ENCODE data around the gene SRSF3. TPM values are rescaled to one million over a fixed set of nuclear protein-coding genes. Genes with fewer than 3 reads are reported as not detected.
"Not testable (repeated sequence)": the region's sequence is repeated elsewhere in the genome, so short reads cannot be mapped to it uniquely, and the experiment has no call there.

The SRSF3 gene
- total RNA-seq, 1 donor from 2014 or later, result 477 TPM

DNA sequence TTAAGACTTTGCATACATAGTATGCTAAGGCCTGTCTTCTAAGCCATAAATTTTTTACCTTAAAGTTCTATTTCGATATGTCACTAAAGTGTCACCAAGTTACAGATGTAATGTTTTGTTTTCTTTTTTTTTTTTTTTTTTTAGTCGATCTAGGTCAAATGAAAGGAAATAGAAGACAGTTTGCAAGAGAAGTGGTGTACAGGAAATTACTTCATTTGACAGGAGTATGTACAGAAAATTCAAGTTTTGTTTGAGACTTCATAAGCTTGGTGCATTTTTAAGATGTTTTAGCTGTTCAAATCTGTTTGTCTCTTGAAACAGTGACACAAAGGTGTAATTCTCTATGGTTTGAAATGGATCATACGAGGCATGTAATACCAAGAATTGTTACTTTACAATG lies 7.7 kb downstream of the SRSF3 start:
- intact Hi-C loops (cut with micrococcal nuclease), result not testable (repeated sequence)

DNA sequence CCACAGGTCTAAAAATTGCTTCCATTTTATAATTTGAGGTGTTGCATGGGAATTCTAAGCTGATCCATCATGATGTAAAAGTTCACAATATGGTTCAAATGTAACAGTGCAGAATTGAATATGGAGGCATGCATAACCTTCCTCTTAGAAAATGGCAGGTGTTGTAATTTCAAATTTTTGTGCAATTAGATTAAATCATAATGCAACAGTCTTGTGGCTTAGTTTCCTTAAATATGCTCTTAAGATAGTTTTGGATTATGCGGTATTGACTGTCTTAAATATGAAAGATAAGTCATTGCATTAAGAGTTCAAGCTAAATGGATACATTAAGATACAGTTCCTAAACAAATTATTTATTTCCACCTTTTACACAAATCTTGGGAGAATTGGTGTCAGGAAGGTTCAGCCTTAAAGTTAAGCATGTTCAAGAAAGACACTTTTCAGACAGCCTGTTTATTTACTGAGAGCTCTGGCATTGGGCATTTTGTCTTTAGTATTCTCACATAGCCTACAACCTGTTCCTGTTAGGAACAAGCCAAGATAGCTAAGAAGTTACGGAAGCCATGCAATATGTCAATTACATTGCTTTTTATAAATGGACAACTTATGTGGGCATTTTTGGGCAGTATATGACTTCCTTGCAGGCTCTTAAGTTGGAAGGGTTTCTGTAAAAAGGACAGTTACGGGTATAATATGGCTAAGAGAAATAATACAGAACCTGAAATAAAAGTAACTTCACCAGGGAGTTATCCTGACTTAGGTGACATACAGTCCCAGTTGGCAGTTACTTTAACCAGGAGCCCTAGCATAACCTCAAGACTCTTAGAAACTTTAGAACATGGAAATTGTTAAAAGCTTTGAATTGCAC lies 9.3 kb downstream of the SRSF3 start:
- intact Hi-C loops (cut with micrococcal nuclease), result no loop called here

GRCh38 chr6:36604090-36605060 lies 10.2 kb downstream of the SRSF3 start:
- intact Hi-C loops (cut with micrococcal nuclease), result no loop called here

DNA sequence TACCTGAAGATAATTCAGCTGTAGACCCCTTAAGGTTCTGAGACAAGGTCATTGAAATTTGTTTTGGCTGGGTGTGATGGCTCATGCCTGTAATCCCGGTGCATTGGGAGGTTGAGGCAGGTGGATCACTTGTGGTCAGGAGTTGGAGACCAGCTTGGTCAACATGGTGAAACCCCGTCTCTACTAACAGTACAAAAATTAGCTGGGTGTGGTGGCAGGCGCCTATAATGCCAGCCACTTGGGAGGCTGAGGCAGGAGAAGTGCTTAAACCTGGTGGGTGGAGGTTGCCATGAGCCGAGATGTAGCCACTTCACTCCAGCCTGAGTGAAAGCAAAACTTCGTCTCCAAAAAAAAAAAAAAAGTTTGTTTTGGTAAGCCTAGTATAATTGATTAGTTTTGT lies 11.0 kb downstream of the SRSF3 start:
- intact Hi-C loops (cut with micrococcal nuclease), result no loop called here

DNA sequence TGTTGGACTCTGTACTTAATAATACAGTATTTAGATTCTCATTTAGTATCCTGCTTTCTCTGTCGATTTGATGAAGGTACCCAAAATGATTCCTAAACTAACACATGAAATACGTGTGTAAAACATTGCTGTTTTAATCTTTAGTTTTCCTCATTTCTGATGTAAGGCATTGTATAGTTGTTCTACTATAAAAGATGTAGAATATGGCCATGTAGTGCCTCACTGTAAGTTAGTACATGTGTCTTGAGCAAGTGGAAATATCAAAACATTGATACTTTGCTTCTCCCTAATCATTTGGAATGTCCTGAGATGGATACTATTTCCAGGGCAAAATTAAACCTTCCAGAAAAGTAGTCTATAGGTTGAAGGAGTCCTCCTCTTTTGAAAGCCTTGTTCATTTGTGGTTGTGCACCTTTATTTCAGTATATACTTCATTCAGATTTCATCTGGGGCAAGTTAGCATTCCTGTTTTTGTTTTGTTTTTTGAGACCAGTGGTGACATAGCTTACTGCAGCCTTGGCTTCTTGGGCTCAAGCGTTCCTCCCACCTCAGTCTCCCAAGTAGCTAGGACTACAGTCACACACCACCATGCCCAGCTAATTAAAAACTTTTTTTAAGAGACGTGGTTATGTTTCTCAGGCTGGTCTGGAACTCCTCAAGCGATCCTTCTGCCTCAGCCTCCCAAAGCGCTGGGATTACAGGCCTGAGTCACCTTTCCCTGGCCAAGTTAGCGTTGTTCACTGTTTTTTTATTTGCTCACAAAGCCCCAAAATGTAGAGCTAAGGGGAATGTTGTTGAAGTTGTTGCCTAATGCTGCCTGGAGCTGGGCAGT lies 11.6 kb downstream of the SRSF3 start:
- intact Hi-C loops (cut with micrococcal nuclease), result no loop called here

DNA sequence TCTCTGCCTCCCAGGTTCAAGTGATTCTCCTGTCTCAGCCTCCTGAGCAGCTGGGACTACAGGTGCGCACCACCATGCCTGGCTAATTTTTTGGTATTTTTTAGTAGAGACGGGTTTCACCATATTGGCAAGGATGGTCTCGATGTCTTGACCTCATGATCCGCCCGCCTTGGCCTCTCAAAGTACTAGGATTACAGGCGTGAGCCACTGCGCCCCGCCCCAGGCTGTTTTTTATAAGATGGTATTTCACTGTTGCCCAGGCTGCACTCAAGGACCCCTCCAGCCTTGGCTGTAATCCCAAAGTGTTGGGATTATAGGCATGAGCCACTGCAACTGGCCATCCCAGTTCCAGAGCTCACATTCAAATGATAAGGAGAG lies 13.1 kb downstream of the SRSF3 start:
- intact Hi-C loops (cut with micrococcal nuclease), result not testable (repeated sequence)

DNA sequence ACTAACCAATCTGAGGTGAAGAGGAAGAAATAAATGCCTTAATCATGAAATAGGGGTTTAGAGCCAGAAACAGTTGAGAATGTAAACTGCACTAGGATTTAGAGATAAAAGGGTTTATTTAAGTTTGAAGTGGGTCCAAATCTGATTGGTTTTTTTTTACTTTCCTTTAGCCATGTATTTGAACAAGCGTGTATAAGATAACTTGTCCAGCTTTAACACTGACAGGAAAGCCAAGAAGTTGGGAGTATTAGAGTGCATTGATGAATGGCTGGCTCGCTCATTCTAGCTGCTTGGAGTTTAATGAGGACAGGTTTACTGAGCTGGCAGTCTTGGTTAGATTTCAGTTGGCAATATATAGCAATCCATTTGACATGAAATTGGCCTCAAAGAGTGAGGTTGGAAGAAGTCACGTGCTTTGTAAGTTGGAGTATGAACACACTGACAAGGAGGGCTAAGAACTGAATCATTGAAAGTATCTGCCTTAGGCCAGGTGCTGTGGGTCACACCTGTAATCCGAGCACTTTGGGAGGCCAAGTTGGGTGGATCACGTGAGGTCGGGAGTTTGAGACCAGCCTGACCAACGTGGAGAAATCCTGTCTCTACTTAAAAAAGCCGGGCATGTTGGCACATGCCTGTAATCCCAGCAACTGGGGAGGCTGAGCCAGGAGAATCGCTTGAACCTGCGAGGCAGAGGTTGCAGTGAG lies 13.7 kb downstream of the SRSF3 start:
- intact Hi-C loops (cut with micrococcal nuclease), result no loop called here

DNA sequence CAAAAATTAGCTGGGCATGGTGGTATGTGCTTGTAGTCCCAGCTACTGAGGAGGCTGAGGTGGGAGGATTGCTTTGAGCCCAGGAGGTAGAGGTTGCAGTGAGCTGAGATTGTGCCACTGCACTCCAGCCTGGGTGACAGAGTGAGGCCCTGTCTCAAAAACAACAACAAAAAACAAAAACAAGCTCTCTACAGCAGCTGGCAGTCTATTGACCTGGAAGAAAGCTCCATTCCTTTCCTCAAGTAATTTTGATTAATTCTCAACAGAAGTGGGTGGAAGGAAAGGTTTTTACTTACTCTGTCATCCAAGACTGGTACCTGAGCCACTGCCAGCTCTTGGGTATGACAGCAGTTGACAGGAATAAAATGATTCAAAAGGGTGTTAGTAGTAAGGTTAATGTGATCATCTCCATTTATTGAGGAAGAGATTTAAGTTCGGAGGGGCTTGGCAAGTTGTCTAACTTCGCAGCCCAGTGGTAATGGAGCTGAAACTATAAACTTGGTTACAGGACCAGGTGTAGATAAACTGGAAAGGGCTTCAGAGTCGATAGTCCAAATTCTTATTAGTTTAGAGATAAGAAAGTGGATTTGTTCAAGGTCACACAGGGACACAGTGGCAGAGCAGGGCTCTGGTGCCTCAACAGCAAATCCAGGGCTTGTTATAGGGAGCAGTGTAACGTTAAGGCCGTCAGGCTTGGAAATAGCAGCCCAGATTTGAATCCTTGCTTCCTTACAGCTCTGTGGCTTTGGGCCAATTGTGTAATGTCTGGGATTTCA lies 14.8 kb downstream of the SRSF3 start:
- intact Hi-C loops (cut with micrococcal nuclease), result no loop called here

DNA sequence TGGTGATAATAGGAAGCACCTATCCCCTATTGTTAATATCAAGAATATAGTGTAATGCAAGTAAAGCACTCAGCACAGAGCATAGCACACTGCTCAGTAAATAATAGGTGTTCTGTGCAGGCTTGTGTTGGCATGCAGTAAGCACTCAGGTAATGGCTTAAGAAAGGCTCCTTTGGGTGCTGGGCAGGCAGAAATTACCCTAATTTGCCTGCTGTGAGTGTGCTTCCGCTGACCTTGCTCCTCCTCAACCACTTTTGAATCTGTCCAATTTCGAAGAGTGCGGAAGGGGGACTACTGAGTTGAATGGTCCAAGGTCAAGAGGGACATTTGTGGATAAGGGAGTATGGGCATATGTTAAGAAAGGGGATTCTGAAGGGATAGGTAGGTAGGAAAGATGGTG lies 15.4 kb downstream of the SRSF3 start:
- intact Hi-C loops (cut with micrococcal nuclease), result no loop called here

- intact Hi-C loops (cut with micrococcal nuclease), result no loop called here
Observed at GRCh38 chr6:36610041-36610955, 16.1 kb downstream of the SRSF3 start.

- intact Hi-C loops (cut with micrococcal nuclease), result no loop called here
Observed at GRCh38 chr6:36610956-36611336, 16.8 kb downstream of the SRSF3 start.

DNA sequence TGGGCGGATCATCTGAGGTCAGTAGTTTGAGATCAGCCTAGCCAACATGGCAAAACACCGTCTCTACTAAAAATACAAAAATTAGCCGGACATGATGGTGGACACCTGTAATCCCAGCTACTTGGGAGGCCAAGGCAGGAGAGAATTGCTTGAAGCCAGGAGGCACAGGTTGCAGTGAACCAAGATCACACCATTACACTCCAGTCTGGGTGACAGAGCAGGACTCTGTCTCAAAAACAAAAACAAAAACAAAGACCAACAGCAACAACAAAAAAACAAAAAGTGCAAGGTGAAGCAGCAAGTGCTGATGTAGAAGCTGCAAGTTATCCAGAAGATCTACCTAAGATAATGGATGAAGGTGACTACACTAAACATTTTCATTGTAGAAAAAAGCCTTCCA lies 17.5 kb downstream of the SRSF3 start:
- intact Hi-C loops (cut with micrococcal nuclease), result not testable (repeated sequence)

DNA sequence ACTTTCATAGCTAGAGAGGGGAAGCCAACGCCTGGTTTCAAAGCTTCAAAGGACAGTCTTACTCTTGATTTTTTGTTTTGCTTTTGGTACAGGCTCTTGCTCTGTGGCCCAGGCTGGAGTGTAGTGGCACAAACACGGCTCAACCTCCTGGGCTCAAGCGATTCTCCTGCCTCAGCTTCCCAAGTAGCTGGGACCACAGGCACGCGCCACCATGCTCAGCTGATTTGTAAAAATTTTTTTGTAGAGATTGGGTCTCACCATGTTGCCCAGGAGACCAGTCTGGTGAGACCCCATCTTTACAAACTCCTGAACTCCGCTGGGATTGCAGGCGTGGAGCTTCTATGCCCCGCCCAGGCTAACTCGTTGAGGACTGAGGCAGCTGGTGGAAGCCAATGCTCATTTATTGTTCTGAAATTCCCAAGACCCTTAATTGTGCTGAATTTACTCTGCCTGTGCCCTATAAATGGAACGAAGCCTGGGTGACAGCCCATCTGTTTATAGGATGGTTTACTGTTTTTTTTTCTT lies 18.0 kb downstream of the SRSF3 start:
- intact Hi-C loops (cut with micrococcal nuclease), result no loop called here

DNA sequence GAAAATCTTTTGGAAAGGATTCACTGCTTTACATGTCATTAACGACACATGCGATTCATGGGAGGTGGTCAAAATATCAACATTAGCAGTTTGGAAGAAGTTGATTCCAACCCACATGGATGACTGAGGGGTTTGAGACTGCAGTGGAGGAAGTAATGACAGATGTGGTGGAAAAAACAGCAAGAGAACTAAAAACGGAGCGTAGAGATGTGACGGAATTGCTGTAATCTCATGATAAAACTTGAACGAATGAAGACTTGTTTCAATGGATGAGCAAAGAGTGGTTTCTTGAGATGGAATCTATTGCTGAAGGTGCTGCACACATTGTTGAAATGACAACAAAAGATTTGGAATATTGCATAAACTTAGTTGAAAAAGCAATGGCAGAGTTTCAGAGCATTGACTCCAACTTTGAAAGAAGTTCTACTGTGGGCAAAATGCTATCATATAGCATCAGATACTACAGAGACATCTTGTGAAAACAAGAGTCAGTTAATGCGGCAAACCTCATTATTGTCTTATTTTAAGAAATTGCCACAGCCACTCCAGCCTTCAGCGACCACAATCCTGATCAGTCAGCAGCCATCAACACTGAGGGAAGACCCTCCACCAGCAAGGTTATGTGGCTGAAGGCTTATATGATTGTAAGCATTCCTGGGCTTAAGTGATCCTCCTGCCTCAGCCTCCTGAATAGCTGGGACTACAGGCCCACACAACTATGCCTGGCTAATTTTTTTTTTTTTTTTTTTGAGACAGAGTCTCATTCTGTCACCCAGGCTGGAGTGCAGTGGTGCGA lies 19.2 kb downstream of the SRSF3 start:
- intact Hi-C loops (cut with micrococcal nuclease), result no loop called here

DNA sequence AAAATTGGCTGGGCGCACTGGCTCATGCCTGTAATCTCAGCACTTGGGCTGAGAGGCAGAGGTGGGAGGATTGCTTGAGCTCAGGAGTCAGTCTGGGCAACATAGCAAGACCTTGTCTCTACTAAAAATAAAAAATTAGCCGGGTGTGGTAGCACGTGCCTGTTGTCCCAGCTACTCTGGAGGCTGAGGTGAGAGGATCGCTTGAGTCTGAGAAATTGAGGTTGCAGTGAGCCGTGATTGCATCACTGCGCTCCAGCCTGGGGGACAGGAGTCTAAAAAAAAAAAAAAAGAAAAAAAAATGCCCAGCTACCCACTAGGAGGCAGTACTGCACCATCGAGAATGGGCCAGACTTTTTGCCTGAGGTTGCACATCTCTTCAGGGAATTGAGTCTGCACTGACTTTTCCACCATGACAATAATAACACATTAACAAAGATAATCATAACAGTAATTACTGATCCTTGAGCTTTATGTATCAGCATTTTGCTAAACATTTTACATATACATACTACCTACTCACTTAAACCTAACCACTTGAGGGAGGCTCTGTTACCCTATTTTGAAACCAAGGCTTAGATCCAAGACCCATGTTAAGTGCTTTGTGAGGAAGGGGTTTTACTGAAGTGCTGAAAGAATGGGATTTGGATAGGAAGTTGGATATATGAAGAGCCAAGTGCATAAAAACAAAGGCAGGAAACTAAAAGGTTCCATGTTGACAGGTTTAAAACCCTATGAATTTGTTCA lies 21.0 kb downstream of the SRSF3 start:
- intact Hi-C loops (cut with micrococcal nuclease), result loop anchor here (1.0 to 2.0 kb wide), 2 partner anchors 66 to 144 kb away; no protein-coding TSS in a partner anchor

- intact Hi-C loops (cut with micrococcal nuclease), result no loop called here
Observed at GRCh38 chr6:36616893-36617521, 22.8 kb downstream of the SRSF3 start.

Measured in T-helper 2 cell treated with Interferon-gamma antibody and Interleukin-4, amounts not matched to agents 100 ng/mL and 5 ng/mL, for 36 hours (primary cell).